ENCODE results near the gene YES1.

DNA sequence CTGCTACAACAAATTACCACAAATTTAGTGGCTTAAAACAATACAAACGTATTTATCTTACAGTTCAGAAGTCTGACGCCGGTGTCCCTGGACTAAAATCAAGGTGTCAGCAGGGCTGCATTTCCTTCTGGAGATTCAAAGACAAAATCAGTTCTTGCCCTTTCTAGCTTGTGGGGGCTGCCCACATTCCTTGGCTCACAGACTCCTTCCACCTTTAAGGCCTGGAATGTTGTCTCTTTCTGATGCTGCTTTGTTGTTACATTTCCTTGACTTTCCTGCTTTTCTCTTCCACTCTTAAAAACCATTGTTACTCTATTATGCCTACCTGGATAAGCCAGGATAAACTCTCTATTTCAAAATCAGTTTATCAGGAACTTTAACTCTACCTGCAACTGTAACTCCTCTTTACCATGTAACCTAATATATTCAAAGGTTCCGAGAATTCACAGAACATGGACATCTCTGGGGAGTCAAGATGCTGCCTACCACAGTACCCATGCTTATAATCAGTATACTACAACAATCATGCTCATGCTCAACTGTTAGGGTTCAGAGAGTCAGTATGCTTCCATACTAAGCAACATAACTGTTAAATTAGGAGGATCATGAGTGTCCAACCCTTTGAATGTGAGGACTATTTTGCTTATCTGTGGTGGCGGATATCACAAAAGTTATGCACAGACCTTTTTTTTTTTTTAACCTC is 27.4 kb downstream of the YES1 start:
- TF ChIP-seq, protein P1, sequence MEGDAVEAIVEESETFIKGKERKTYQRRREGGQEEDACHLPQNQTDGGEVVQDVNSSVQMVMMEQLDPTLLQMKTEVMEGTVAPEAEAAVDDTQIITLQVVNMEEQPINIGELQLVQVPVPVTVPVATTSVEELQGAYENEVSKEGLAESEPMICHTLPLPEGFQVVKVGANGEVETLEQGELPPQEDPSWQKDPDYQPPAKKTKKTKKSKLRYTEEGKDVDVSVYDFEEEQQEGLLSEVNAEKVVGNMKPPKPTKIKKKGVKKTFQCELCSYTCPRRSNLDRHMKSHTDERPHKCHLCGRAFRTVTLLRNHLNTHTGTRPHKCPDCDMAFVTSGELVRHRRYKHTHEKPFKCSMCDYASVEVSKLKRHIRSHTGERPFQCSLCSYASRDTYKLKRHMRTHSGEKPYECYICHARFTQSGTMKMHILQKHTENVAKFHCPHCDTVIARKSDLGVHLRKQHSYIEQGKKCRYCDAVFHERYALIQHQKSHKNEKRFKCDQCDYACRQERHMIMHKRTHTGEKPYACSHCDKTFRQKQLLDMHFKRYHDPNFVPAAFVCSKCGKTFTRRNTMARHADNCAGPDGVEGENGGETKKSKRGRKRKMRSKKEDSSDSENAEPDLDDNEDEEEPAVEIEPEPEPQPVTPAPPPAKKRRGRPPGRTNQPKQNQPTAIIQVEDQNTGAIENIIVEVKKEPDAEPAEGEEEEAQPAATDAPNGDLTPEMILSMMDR (conservative IDR thresholded peaks at IDR 0.05) = no peak
- TF ChIP-seq ZFX (IDR thresholded peaks at IDR 0.05) = no peak
